ENCODE data around the gene ANKIB1.

GRCh38 chr7:92245487-92246359, at the start of gene ANKIB1, which contains the start of gene KRIT1:
- TF ChIP-seq POLR2A (IDR thresholded peaks at IDR 0.05), result peak; percentile 39 to 56
- TF ChIP-seq CTCF (IDR thresholded peaks at IDR 0.05 in 4 of 5, conservative IDR thresholded peaks at IDR 0.05 in 1 of 5), result peak in 2 of 5 experiments; percentile 26 to 33
